H1 (cell line): Measurements from ENCODE around the gene PTCSC3. TPM values are rescaled to one million over a fixed set of nuclear protein-coding genes. Genes with fewer than 3 reads are reported as not detected.

Source experiments
- CTCF ChIA-PET: fragments of 300-600 bp; sonication (Branson Sonifier 250); formaldehyde crosslinking; loops from one replicate; lab custom pipeline; 2021; ENCODE audit not compliant: partially characterized antibody; lab: Charles Lee
- POLR2A ChIA-PET: fragments of 300-600 bp; sonication (Branson Sonifier 250); formaldehyde crosslinking; loops from one replicate; lab custom pipeline; 2021; ENCODE audit warnings: inconsistent platforms; ENCODE audit not compliant: partially characterized antibody; lab: Charles Lee
- DNase-seq, 2 experiments: peaks; one replicate each; pipeline versions ENCODE4 v3.0.0 to v3.0.0-alpha.2; 2010 to 2022; ENCODE audit warnings: low spot score in 2 of 2, low read depth in 1 of 2, mixed read lengths in 1 of 2
- FAIRE-seq: peaks from 2 replicates; lab custom pipeline; 2011; peaks lifted over from hg19 to GRCh38; lab: Jason Lieb, UNC
- H2AFZ ChIP-seq: 2 replicates; pipeline ENCODE4 v1.8.1; 2012; ENCODE audit warnings: low read length, inconsistent platforms
- H2AK5ac ChIP-seq: 2 replicates; pipeline ENCODE4 v1.6.1; 2013; ENCODE audit warnings: low read depth, low read length
- H2BK120ac ChIP-seq: replicated peaks from 2 replicates; pipeline ENCODE3; 2013; ENCODE audit warnings: low read depth, low read length, inconsistent platforms
- H2BK12ac ChIP-seq: 2 replicates; pipeline ENCODE4 v1.6.1; 2013; ENCODE audit warnings: low read depth, low read length
- H2BK15ac ChIP-seq: 2 replicates; pipeline ENCODE4 v1.6.1; 2013; ENCODE audit warnings: low read length
- H2BK20ac ChIP-seq: 2 replicates; pipeline ENCODE4 v1.6.1; 2013; ENCODE audit warnings: low read length
- H2BK5ac ChIP-seq: 2 replicates; pipeline ENCODE4 v1.6.1; 2013; ENCODE audit warnings: low read depth, low read length
- H3K14ac ChIP-seq: 2 replicates; pipeline ENCODE4 v1.6.1; 2013; ENCODE audit warnings: inconsistent platforms; ENCODE audit not compliant: insufficient read length
- H3K18ac ChIP-seq: 2 replicates; pipeline ENCODE4 v1.6.1; 2013; ENCODE audit warnings: low read length; ENCODE audit errors: extremely low read depth
- H3K23ac ChIP-seq: 2 replicates; pipeline ENCODE4 v1.6.1; 2013; ENCODE audit warnings: inconsistent platforms; ENCODE audit not compliant: insufficient read length
- H3K23me2 ChIP-seq: 2 replicates; pipeline ENCODE4 v1.6.1; 2013; ENCODE audit warnings: low read depth, low read length
- H3K27ac ChIP-seq: 2 replicates; pipeline ENCODE4 v1.6.1; 2011; ENCODE audit warnings: low read depth, low read length, inconsistent platforms
- H3K27me3 ChIP-seq, 4 experiments: replicated peaks in 1 of 4; 1 replicate in 1 of 4; 2 replicates in 3 of 4; pipeline versions ENCODE4 v1.6.1 to v1.8.1; 2011 to 2013; ENCODE audit warnings: low read length in 3 of 4, mild to moderate bottlenecking in 3 of 4, inconsistent platforms in 2 of 4, mixed read lengths in 2 of 4, moderate library complexity in 1 of 4; ENCODE audit not compliant: control insufficient read depth in 3 of 4, insufficient read depth in 3 of 4; ENCODE audit errors: extremely low read depth in 1 of 4
- H3K36me3 ChIP-seq, 4 experiments: 2 replicates each; pipeline versions ENCODE4 v1.6.1 to v1.8.1; 2011 to 2013; ENCODE audit warnings: mild to moderate bottlenecking in 4 of 4, low read length in 3 of 4, moderate library complexity in 2 of 4, control low read depth in 1 of 4, inconsistent platforms in 1 of 4; ENCODE audit not compliant: insufficient read depth in 4 of 4, control insufficient read depth in 2 of 4
- H3K4ac ChIP-seq: replicated peaks from 2 replicates; pipeline ENCODE3; 2013; ENCODE audit warnings: low read length, low read depth, mixed read lengths, inconsistent platforms; ENCODE audit not compliant: insufficient read length
- H3K4me1 ChIP-seq, 4 experiments: replicated peaks in 1 of 4; 1 replicate in 1 of 4; 2 replicates in 3 of 4; pipeline versions ENCODE4 v1.6.1 to v1.8.1; 2011 to 2013; ENCODE audit warnings: low read length in 3 of 4, inconsistent platforms in 2 of 4, mixed read lengths in 1 of 4; ENCODE audit not compliant: insufficient read depth in 4 of 4, control insufficient read depth in 3 of 4
- H3K4me2 ChIP-seq, 2 experiments: 2 replicates each; pipeline versions ENCODE4 v1.6.1 to v1.8.1; 2011 to 2013; ENCODE audit warnings: low read depth in 2 of 2, low read length in 2 of 2, control low read depth in 1 of 2, inconsistent platforms in 1 of 2, mild to moderate bottlenecking in 1 of 2; ENCODE audit not compliant: insufficient read depth in 1 of 2
- H3K4me3 ChIP-seq, 4 experiments: fragments of 200-600, 300-600 bp in 1 of 4; sonication (generic), shearing (Covaris generic), sonication (Bioruptor Twin) in 1 of 4; 2 replicates each; pipeline versions ENCODE4 v1.5.1 to v1.8.1; 2011 to 2016; ENCODE audit warnings: low read length in 4 of 4, low read depth in 3 of 4, control low read depth in 2 of 4, inconsistent platforms in 2 of 4, mild to moderate bottlenecking in 2 of 4, mixed read lengths in 1 of 4, moderate library complexity in 1 of 4; ENCODE audit not compliant: insufficient read depth in 2 of 4; ENCODE audit errors: extremely low read depth in 1 of 4
- H3K56ac ChIP-seq: replicated peaks from 2 replicates; pipeline ENCODE3; 2013; ENCODE audit warnings: low read depth, mild to moderate bottlenecking, mixed read lengths, low read length, inconsistent platforms; ENCODE audit not compliant: insufficient read length
- H3K79me1 ChIP-seq: 2 replicates; pipeline ENCODE4 v1.6.1; 2013; ENCODE audit warnings: low read depth, low read length, control low read depth
- H3K79me2 ChIP-seq, 2 experiments: 2 replicates each; pipeline versions ENCODE4 v1.6.1 to v1.8.1; 2012 to 2013; ENCODE audit warnings: low read length in 2 of 2, mild to moderate bottlenecking in 2 of 2, inconsistent platforms in 1 of 2; ENCODE audit not compliant: insufficient read depth in 2 of 2, control insufficient read depth in 1 of 2
- H3K9ac ChIP-seq, 4 experiments: replicated peaks in 1 of 4; 1 replicate in 1 of 4; 2 replicates in 3 of 4; pipeline versions ENCODE4 v1.6.1 to v1.8.1; 2011 to 2013; ENCODE audit warnings: low read depth in 3 of 4, low read length in 3 of 4, control low read depth in 2 of 4, mild to moderate bottlenecking in 2 of 4, moderate library complexity in 2 of 4, inconsistent platforms in 1 of 4; ENCODE audit errors: extremely low read depth in 1 of 4
- H3K9me3 ChIP-seq, 2 experiments: 2 replicates each; pipeline versions ENCODE4 v1.6.1 to v1.8.1; 2012 to 2013; ENCODE audit warnings: mild to moderate bottlenecking in 2 of 2, moderate library complexity in 2 of 2, control low read depth in 1 of 2, inconsistent platforms in 1 of 2, low read depth in 1 of 2, low read length in 1 of 2, mixed read lengths in 1 of 2; ENCODE audit not compliant: insufficient read depth in 2 of 2
- H4K20me1 ChIP-seq, 2 experiments: replicated peaks in 1 of 2; 2 replicates each; pipeline versions ENCODE3 to v1.8.1; 2011 to 2013; ENCODE audit warnings: inconsistent platforms in 2 of 2, low read length in 2 of 2, mild to moderate bottlenecking in 1 of 2; ENCODE audit not compliant: insufficient read depth in 2 of 2, control insufficient read depth in 1 of 2
- H4K5ac ChIP-seq: 2 replicates; pipeline ENCODE4 v1.6.1; 2013; ENCODE audit warnings: low read length, low read depth, mixed read lengths, inconsistent platforms; ENCODE audit not compliant: insufficient read length
- H4K8ac ChIP-seq: 2 replicates; pipeline ENCODE4 v1.8.0; 2013; ENCODE audit warnings: mild to moderate bottlenecking, moderate library complexity, low read length, inconsistent platforms; ENCODE audit not compliant: insufficient read depth; ENCODE audit errors: extremely low read depth
- H4K91ac ChIP-seq: replicated peaks from 2 replicates; pipeline ENCODE3; 2013; ENCODE audit warnings: low read length, mixed read lengths, inconsistent platforms; ENCODE audit not compliant: insufficient read length
- YY1 ChIP-seq: IDR thresholded peaks from 2 replicates; pipeline ENCODE4 v1.6.1; 2011; ENCODE audit warnings: low read depth, mild to moderate bottlenecking, low read length
- ZNF274 ChIP-seq: IDR thresholded peaks from 2 replicates; pipeline ENCODE4 v1.7.0; 2012; ENCODE audit warnings: low read length, borderline replicate concordance; ENCODE audit errors: extremely low read depth
- WGBS, 2 experiments: shearing (Covaris generic) in 1 of 2; methylation state at CpG; one replicate each; pipeline versions ENCODE4 v1.1.6 to v1.1.7; 2013 to 2015; ENCODE audit warnings: low lambda C conversion rate in 2 of 2, mixed read lengths in 2 of 2, inconsistent platforms in 1 of 2, low coverage in 1 of 2, missing lambda C conversion rate in 1 of 2; ENCODE audit not compliant: insufficient replicate concordance in 2 of 2, insufficient coverage in 1 of 2, insufficient read length in 1 of 2; ENCODE audit errors: extremely low coverage in 1 of 2, missing lambda C conversion rate in 1 of 2; 5-methylcytosine and 5-hydroxymethylcytosine counted together
- polyA plus RNA-seq, 7 experiments: library from polyadenylated mRNA; depleted of rRNA in 3 of 7; stranded (reverse) in 5 of 7; unstranded in 2 of 7; fragments of >200 nt in 5 of 7; fragments of 200-250 nt in 2 of 7; gene quantifications; 1 replicate in 5 of 7; 2 replicates in 1 of 7; 4 replicates in 1 of 7; pipeline versions ENCODE4 v1.2.1 to v1.2.3, GENCODE V29; 2011 to 2013; ENCODE audit warnings: missing spikeins in 2 of 7, mixed read lengths in 2 of 7
- total RNA-seq: library from RNA; stranded (reverse); fragmentation: NEBNext Ultra II Directional; extraction: Animal tissue kit (Norgen Biotek cat#: 25700); gene quantifications from 2 replicates; pipeline ENCODE4 v1.2.1, GENCODE V29; 2021

The PTCSC3 gene
- total and polyA plus RNA-seq, 2 of the 8 experiments (the other 6 are each of a cell fraction or from before 2014, with no cell fraction given) = not detected

GRCh38 chr14:36214476-36215216, 38.1 kb upstream of the PTCSC3 start:
- no peak overlapping the region for H2BK12ac ChIP-seq
- ChIA-PET POLR2A (no interaction called here), CTCF (interaction anchor here (0.6 to 5.8 kb wide), 8 partner anchors 9 to 335 kb away, joined by 3 to 19 read pairs (median 3); no protein-coding TSS in a partner anchor)
- H3K9me3 ChIP-seq = no peaks in the 10 kb centered on the region
- no peak overlapping the region for H3K4me2 ChIP-seq
- no peak overlapping the region for H2BK15ac ChIP-seq
- no peak overlapping the region for H3K23ac ChIP-seq
- no peak overlapping the region for H3K18ac ChIP-seq
- no peak for TF ChIP-seq YY1
- TF ChIP-seq ZNF274 = no peak
- H2BK120ac ChIP-seq = no peak overlapping the region
- H3K56ac ChIP-seq = no peak overlapping the region
- DNase-seq (no peak), FAIRE-seq (no peak)
- 77% methylated on average over 5 of the region's 5 CpGs; no CpG with 5 or more reads in 1 of the 2 experiments for WGBS, 2 experiments
- no peak overlapping the region for H3K27ac ChIP-seq
- no peak overlapping the region for H2AK5ac ChIP-seq
- no peaks in the 10 kb centered on the region for H3K36me3 ChIP-seq
- H3K79me1 ChIP-seq = no peaks in the 10 kb centered on the region; the same call in 1 of the 2 replicates
- H3K4me3 ChIP-seq = no peak overlapping the region
- no peak overlapping the region for H3K14ac ChIP-seq
- no peak overlapping the region for H4K91ac ChIP-seq
- H4K8ac ChIP-seq = no peak overlapping the region
- no peak overlapping the region for H2BK20ac ChIP-seq
- H4K20me1 ChIP-seq = no peaks in the 10 kb centered on the region
- no peak overlapping the region for H3K4ac ChIP-seq
- no peak overlapping the region for H2BK5ac ChIP-seq
- H3K9ac ChIP-seq = no peak overlapping the region
- H4K5ac ChIP-seq = no peak overlapping the region
- H2AFZ ChIP-seq = 0 out of 2 replicates have a peak overlapping the region, but pooled peaks have one; percentile 25
- H3K79me2 ChIP-seq = no peaks in the 10 kb centered on the region
- peaks cover 0 to 4% (median 1%) of the 10 kb centered on the region in 4 experiments; a peak in 2 of 7 replicates for H3K4me1 ChIP-seq
- H3K27me3 ChIP-seq = no peaks in the 10 kb centered on the region
- no peaks in the 10 kb centered on the region for H3K23me2 ChIP-seq
